ENCODE measurements around the gene CTU2. TPM values are rescaled to one million over a fixed set of nuclear protein-coding genes. Genes with fewer than 3 reads are reported as not detected.

Gene CTU2
- polyA plus RNA-seq, 1 donor from 2014 or later = 26.3 TPM

DNA sequence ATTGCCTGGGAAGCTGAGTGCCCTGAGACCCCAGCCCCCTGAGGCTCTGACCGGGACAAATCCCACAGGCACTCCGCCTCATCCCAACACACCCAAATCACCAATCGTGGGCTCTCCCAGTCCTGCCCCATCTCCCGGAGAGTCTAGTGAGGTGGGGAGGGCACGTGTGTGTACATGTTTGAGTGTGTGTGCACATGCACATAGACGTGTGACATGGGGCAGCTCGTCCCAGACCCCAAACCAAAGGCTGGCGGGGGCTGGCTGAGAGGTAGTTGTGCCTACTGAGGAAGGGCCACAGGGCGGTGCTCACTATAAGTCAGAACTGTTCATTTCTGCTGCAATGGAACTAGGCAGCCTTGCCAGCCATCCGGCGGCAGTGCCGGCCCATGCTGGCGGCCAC, 28.6 kb upstream of the CTU2 start:
- no peaks in the 10 kb centered on the region for H3F3A ChIP-seq (ENCODE audit: insufficient read depth, low read length, poor library complexity, severe bottlenecking)
- H3K9me3 ChIP-seq (ENCODE audit: low read length) = no peaks in the 10 kb centered on the region
- H3K36me3 ChIP-seq (ENCODE audit: insufficient read depth, low read length) = no peaks in the 10 kb centered on the region
- H3K27me3 ChIP-seq (ENCODE audit: insufficient read depth, low read depth, low read length) = no peaks in the 10 kb centered on the region
- no peak overlapping the region for H3K9ac ChIP-seq (ENCODE audit: low read length)
- H3K27ac ChIP-seq (ENCODE audit: low read length) = no peak overlapping the region
- H3K4me3 ChIP-seq (ENCODE audit: low read length) = no peak overlapping the region
- H2AFZ ChIP-seq (ENCODE audit: low read depth, low read length) = no peak overlapping the region
- no peaks in the 10 kb centered on the region for H3K79me2 ChIP-seq (replicated peaks; ENCODE audit: insufficient read depth, low read length)
- TF ChIP-seq, protein P1, sequence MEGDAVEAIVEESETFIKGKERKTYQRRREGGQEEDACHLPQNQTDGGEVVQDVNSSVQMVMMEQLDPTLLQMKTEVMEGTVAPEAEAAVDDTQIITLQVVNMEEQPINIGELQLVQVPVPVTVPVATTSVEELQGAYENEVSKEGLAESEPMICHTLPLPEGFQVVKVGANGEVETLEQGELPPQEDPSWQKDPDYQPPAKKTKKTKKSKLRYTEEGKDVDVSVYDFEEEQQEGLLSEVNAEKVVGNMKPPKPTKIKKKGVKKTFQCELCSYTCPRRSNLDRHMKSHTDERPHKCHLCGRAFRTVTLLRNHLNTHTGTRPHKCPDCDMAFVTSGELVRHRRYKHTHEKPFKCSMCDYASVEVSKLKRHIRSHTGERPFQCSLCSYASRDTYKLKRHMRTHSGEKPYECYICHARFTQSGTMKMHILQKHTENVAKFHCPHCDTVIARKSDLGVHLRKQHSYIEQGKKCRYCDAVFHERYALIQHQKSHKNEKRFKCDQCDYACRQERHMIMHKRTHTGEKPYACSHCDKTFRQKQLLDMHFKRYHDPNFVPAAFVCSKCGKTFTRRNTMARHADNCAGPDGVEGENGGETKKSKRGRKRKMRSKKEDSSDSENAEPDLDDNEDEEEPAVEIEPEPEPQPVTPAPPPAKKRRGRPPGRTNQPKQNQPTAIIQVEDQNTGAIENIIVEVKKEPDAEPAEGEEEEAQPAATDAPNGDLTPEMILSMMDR (IDR thresholded peaks at IDR 0.05; ENCODE audit: poor library complexity, severe bottlenecking) = no peak
- TF ChIP-seq POLR2AphosphoS5 (IDR thresholded peaks at IDR 0.05) (no peak), EP300 (conservative IDR thresholded peaks at IDR 0.05; ENCODE audit: poor library complexity, severe bottlenecking) (no peak), SMC3 (conservative IDR thresholded peaks at IDR 0.05; ENCODE audit: poor library complexity) (no peak), EZH2 (IDR thresholded peaks at IDR 0.05; ENCODE audit: borderline replicate concordance, insufficient read depth, low read length, poor library complexity, severe bottlenecking) (no peak), MXI1 (conservative IDR thresholded peaks at IDR 0.05; ENCODE audit: poor library complexity, severe bottlenecking) (no peak), TAF1 (IDR thresholded peaks at IDR 0.05; ENCODE audit: low read depth) (no peak), RAD21 (conservative IDR thresholded peaks at IDR 0.05) (no peak)
- TF ChIP-seq, protein P2, sequence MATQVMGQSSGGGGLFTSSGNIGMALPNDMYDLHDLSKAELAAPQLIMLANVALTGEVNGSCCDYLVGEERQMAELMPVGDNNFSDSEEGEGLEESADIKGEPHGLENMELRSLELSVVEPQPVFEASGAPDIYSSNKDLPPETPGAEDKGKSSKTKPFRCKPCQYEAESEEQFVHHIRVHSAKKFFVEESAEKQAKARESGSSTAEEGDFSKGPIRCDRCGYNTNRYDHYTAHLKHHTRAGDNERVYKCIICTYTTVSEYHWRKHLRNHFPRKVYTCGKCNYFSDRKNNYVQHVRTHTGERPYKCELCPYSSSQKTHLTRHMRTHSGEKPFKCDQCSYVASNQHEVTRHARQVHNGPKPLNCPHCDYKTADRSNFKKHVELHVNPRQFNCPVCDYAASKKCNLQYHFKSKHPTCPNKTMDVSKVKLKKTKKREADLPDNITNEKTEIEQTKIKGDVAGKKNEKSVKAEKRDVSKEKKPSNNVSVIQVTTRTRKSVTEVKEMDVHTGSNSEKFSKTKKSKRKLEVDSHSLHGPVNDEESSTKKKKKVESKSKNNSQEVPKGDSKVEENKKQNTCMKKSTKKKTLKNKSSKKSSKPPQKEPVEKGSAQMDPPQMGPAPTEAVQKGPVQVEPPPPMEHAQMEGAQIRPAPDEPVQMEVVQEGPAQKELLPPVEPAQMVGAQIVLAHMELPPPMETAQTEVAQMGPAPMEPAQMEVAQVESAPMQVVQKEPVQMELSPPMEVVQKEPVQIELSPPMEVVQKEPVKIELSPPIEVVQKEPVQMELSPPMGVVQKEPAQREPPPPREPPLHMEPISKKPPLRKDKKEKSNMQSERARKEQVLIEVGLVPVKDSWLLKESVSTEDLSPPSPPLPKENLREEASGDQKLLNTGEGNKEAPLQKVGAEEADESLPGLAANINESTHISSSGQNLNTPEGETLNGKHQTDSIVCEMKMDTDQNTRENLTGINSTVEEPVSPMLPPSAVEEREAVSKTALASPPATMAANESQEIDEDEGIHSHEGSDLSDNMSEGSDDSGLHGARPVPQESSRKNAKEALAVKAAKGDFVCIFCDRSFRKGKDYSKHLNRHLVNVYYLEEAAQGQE (IDR thresholded peaks at IDR 0.05; ENCODE audit: borderline replicate concordance) = no peak
- no peak overlapping the region for H3K4me2 ChIP-seq (ENCODE audit: low read length)
- H3K9me2 ChIP-seq (ENCODE audit: insufficient read depth, low read length) = no peaks in the 10 kb centered on the region
- H4K20me1 ChIP-seq (ENCODE audit: insufficient read depth) = no peaks in the 10 kb centered on the region

DNA sequence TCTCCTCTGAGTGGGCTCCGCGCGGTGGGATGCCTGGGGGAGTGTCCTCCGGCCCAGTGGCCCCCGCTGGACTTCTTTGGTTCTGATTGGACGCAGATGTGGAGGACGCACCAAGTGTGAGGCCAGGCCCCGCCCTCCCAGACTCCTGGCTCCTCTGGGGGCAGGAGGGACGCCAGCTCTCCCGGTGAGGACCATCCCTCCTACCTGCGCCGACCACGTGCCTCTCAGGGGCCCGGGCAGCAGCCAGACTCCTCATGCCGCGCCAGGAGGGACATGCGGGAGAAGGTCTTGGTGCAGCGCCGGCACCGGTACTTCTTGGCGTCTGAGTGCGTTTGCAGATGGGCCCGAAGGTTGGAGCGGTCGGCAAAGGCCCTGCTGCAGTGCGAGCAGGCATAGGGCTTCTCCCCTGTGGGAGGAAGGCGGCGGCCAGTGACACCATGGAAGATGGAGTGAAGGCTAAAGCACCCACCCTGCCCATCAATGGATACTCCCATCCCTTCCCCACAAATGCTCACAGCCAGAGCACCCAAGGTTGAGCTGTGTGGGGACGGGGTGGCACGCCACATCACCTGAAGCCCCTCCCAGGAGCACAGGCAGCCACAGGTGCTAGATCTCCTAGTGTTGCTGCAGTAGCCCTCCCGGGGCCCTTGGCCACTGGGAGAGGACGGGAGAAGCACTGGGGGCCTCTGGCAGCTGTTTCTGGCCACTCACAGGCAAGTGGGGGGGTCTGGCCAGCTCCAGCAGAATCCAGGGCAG, 27.9 kb upstream of the CTU2 start:
- Histone ChIP-seq H2AFZ (ENCODE audit: low read depth, low read length) (no peak overlapping the region), H3K4me3 (ENCODE audit: low read length) (no peak overlapping the region), H3K27me3 (ENCODE audit: insufficient read depth, low read depth, low read length) (no peaks in the 10 kb centered on the region), H3F3A (ENCODE audit: insufficient read depth, low read length, poor library complexity, severe bottlenecking) (no peaks in the 10 kb centered on the region), H3K27ac (ENCODE audit: low read length) (no peak overlapping the region), H3K9me2 (ENCODE audit: insufficient read depth, low read length) (no peaks in the 10 kb centered on the region), H3K4me2 (ENCODE audit: low read length) (no peak overlapping the region), H3K36me3 (ENCODE audit: insufficient read depth, low read length) (no peaks in the 10 kb centered on the region), H3K79me2 (replicated peaks; ENCODE audit: insufficient read depth, low read length) (no peaks in the 10 kb centered on the region), H4K20me1 (ENCODE audit: insufficient read depth) (no peaks in the 10 kb centered on the region), H3K9me3 (ENCODE audit: low read length) (no peaks in the 10 kb centered on the region), H3K9ac (ENCODE audit: low read length) (no peak overlapping the region)
- TF ChIP-seq MXI1 (conservative IDR thresholded peaks at IDR 0.05; ENCODE audit: poor library complexity, severe bottlenecking) (no peak), RAD21 (conservative IDR thresholded peaks at IDR 0.05) (no peak)
- TF ChIP-seq, protein P1 (IDR thresholded peaks at IDR 0.05; ENCODE audit: poor library complexity, severe bottlenecking) = no peak

Measured in neural cell (in vitro differentiated cells).